Measurements from ENCODE around the gene LRRC70.
"Not testable (repeated sequence)": the region's sequence is repeated elsewhere in the genome, so short reads cannot be mapped to it uniquely, and the experiment has no call there.

Gene LRRC70

GRCh38 chr5:62578540-62578939 is at the start of gene LRRC70:
TSS of gene LRRC70 (plus strand) at chr5:62578819. CDS start at chr5:62579439, 620 bp downstream.
- ATAC-seq, result peak; percentile 48 to 54

- ATAC-seq, result no peak
These were observed 45.0 kb upstream of the LRRC70 start for GRCh38 chr5:62533597-62533996.

GRCh38 chr5:62534461-62535236 is 44.0 kb upstream of the LRRC70 start:
- no peak for ATAC-seq

GRCh38 chr5:62536232-62536631 is 42.4 kb upstream of the LRRC70 start:
- ATAC-seq, result no peak

- ATAC-seq, result no peak
These were observed 41.8 kb upstream of the LRRC70 start for GRCh38 chr5:62536783-62537182.

GRCh38 chr5:62538017-62538942 is 40.3 kb upstream of the LRRC70 start:
- peak; percentile 96 to 98 for ATAC-seq

- no peak for ATAC-seq
These were observed 35.9 kb upstream of the LRRC70 start for GRCh38 chr5:62542720-62543119.

GRCh38 chr5:62547945-62548630 is 30.5 kb upstream of the LRRC70 start:
- ATAC-seq, result no peak

GRCh38 chr5:62550103-62550502 is 28.5 kb upstream of the LRRC70 start:
- ATAC-seq, result no peak

GRCh38 chr5:62555930-62556329 is 22.7 kb upstream of the LRRC70 start:
- ATAC-seq, result no peak

GRCh38 chr5:62558941-62559340 is 19.7 kb upstream of the LRRC70 start:
- no peak for ATAC-seq

- ATAC-seq, result no peak
These were observed 17.8 kb upstream of the LRRC70 start for GRCh38 chr5:62560786-62561185.

- ATAC-seq, result no peak
These were observed 16.7 kb upstream of the LRRC70 start for GRCh38 chr5:62561896-62562295.

GRCh38 chr5:62562867-62563266 is 15.8 kb upstream of the LRRC70 start:
- no peak for ATAC-seq

- no peak for ATAC-seq
These were observed 14.5 kb upstream of the LRRC70 start for GRCh38 chr5:62564101-62564500.

- ATAC-seq, result not testable (repeated sequence)
These were observed 12.9 kb upstream of the LRRC70 start for GRCh38 chr5:62565740-62566139.

GRCh38 chr5:62568143-62568542 is 10.5 kb upstream of the LRRC70 start:
- ATAC-seq, result no peak

- ATAC-seq, result no peak
These were observed 9.7 kb upstream of the LRRC70 start for GRCh38 chr5:62568800-62569432.

- peak; percentile 69 to 90 for ATAC-seq
These were observed 9.1 kb upstream of the LRRC70 start for GRCh38 chr5:62569470-62569869.

GRCh38 chr5:62572918-62573514 is 5.6 kb upstream of the LRRC70 start:
- ATAC-seq, result no peak

GRCh38 chr5:62574599-62574998 is 4.0 kb upstream of the LRRC70 start:
- peak in 1 of 2 donors; percentile 11 for ATAC-seq

- no peak for ATAC-seq
These were observed 3.6 kb upstream of the LRRC70 start for GRCh38 chr5:62575066-62575465.
